GM19468 (cell line): ENCODE measurements around the gene CDV3.
A peak's percentile ranks its signal among the peaks of the same experiment; 100 is the strongest.

Experiments used
- ATAC-seq: cut with Tn5 transposase; IDR thresholded peaks from one replicate; pipeline ENCODE4 v1.9.1; 2021; ENCODE audit warnings: mild to moderate bottlenecking, moderate library complexity, moderate number of reproducible peaks; ENCODE audit not compliant: unreplicated experiment; ENCODE audit errors: extremely low read depth

Gene CDV3

DNA sequence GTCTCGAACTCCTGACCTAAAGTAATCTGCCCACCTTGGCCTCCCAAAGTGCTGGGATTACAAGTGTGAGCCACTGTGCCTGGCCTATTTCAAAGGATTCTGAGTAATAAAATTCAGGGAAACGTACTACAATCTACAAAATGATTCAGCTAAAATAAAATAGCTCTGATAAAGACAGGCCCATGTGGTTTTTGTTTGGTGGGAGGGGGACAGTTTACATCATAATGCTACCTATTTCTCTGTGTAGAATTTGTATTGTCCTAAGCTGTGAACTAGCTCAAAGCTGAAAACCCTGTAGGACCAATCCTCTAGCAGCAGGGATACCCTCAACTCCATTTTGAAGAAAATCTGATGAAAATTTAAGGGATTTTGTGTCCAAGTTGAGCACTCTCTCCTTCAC lies 25.8 kb downstream of the CDV3 start:
- no peak for ATAC-seq

DNA sequence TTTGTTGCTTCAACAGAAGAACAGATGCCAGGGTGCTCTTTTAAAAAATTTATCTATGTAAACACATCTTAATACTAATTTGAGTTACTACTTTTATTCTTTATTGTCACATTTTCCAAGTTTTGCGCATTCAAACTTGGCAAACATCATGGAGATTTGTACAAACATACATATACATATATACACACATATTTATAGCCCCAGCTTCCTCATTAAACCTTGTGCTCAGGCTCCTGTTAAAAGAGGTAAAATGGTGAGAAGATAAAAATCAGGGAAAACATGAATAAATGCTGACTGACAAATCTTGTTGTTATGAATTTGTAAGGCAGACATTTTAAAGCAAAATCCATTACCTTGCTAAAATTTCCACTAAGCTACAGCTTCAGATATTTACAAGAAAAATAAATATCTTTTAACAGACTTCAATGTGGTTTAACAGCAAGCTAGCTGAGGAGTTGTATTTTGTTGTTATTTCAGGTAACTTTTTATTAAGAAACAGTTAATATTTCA lies 27.1 kb downstream of the CDV3 start:
- ATAC-seq: no peak

DNA sequence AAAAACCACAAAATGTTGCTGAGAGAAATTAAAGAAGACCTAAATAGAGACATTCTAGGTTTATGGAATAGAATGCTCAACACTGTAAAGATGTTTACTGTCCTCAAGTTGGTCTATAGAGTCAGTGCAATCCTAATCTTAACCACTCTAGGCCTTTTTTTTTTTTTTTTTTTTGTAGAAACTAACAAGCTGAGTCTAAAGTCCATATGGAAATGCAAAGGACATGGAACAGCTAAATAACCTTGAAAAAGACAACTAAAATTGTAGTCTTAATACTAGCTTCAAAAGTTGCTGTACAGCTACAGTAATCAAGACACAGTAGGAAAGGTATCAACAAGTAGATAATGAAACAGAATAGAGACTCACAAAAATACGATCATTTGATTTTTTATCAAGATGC lies 32.9 kb downstream of the CDV3 start:
- no peak for ATAC-seq

DNA sequence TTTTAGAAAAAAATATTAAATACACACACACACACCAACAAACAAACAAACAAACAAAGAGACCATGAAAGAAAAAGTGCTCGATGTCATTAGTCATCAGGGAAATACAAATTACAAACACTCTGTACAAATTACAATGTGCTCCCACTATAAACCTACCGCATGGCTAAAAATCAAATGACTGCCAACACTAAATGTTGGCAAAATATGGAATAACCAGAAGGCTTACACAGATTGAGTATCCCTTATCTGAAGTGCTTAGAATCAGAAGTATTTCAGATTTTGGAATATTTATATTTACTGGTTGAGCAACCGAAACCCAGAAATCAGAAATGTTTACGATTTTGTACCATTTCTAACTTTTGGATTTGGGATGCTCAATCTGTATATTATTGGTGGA lies 33.4 kb downstream of the CDV3 start:
- no peak for ATAC-seq

DNA sequence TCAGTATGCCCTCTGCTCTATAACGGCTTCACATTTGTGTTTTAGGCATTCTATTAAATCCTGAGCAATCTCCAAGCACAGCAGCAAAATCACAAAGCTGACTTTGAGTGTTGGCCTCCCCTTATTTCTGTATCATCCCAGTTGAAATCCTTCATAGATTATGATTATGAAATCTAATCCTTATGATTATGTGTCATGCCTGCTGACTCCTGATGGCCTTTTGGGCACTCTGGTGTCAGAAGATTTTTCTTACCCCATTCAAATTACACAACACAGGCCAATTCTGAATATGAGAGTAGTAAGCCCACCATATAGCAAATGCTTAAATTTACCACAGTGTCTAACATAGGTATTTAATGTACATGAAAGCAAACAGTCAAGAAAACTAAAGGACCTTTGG lies 34.3 kb downstream of the CDV3 start:
- ATAC-seq: no peak

DNA sequence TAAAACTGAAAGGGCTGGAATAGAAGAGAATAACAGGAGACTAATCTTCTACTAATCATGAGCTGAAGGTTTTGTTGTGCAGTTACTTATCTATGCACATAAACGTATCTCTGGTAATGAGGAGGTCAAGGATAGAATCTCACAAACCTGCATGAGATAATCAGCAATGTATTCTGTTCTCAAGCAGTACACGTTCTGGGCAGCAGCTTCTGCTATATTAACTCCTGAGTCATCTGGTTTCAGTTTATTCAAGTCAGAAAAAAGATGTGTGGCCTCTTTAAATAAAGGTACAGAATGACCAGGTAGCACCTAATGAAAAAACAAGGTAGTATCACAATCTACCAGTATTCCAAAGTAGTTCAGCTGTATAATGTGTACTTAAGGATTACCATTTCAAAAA lies 34.9 kb downstream of the CDV3 start:
- ATAC-seq: no peak

DNA sequence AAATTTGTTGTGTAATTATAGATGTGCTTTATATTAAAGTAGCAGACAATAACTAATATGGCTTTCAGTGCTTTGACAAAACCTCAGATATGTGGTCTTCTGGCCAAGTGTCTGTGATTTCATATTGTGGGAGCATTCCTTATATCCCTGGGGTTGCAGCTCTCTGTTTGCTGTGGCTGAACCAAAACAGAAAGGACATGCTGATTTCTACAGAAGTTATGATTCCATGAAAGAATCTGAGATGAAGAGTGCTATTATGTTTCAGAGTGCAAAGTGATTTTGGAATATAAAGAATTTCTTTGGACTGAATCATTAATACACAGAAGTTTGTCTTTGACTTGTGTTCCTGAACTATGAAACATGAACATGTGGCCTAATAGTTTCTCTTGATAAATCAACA lies 36.5 kb downstream of the CDV3 start:
- no peak for ATAC-seq

DNA sequence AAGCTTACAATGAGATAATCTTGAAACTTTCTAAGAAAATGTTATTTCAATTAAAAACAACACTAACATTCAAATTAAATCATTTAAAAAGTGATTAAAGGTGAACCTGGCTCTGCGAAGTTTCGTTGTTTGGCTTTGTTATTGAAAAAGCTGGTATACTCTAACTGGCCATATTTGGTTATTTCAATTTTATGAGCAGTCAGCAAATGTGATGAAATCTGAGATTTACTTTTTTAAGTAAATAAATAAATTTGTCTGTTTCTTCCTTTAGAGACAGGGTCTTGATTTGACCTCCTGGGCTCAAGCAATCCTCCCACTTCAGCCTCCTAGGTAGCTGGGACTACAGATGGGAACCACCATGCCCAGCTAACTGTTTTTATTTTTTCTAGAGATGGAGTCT lies 38.0 kb downstream of the CDV3 start:
- ATAC-seq: no peak

DNA sequence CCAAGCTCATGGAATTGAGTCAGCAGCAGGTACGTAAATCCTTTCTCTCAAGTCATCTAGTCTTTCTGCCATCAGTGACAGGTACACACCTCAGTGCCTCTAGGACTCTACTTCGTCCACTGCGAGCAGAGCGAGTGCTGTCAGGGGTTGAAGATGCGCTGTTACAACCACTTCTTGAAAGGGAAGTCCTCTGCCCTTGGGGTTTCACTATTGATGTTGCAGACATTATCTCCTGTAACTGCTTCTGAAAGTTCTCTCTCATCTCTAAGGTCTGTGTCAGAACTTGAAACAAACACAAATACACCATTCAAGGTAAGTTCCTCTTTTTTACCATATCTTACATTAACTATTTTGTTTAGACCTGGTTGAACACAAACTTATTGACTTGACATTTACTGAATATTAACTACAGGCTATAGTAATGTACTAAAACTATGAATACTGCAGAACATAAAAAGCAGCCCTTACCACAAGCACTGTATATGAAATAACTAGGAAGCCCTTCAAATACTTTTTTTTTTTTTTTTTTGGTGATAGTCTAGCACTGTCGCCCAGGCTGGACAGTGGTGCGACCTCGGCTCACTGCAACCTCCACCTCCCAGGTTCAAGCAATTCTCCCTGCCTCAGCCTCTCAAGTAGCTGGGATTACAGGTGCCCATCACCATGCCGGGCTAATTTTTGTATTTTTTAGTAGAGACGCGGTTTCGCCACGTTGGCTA lies 46.7 kb downstream of the CDV3 start:
- ATAC-seq: peak; percentile 98

DNA sequence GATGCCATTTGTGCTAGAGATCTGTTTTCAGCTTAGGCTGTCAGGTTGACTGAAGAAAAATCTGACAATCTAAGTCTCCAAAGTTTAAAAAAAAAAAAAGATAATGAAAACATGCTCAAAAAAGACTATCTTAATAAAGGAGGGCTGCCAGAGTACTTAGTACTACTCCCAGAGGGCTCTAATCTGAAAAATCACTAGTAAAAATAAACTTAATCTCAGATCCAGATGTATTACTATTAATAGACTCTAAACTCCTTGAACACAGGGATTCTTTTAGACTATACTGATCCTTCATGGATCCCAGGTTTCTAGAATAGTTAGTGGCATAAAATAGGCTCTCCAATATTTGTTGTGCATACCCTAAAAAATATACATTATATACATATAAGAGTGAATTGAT lies 54.3 kb downstream of the CDV3 start:
- no peak for ATAC-seq

DNA sequence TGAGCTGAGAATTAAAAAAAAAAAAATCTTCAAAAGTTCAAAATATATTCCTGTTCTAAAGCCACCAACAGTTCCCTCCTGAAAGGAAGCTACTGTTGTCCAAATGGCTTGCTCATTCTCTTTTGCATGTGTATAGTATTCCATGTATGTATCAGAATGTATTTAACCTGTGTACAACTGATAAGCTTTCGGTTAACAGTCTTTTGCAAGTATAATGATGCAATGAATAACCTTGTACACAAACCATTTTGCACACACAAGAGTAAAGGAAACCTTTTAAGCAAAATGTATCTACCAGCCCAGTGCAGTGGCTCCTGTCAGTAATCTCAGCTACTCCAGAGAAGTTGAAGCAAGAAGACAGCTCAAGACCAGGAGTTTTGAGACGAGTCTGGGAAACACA lies 55.7 kb downstream of the CDV3 start:
- no peak for ATAC-seq

DNA sequence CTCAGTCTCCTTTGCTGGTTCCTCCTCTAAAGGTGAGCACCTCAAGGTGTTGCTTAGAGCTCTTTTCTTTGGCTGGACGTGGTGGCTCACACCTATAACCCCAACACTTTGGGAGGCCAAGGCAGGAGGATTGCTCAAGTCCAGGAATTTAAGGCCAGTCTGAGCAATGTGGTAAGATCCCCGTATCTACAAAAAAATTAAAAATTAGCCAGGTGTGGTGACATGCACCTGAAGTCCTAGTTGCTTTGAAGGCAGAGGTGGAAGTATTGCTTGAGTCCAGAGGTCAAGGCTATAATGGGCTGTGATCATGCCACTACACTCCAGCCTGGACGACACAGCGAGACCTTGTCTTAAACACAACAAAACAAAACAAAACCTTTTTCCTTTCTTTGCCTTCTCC lies 60.0 kb downstream of the CDV3 start:
- no peak for ATAC-seq
